B cell (primary cell): ENCODE results near the gene RGS1. TPM values are rescaled to one million over a fixed set of nuclear protein-coding genes. Genes with fewer than 3 reads are reported as not detected.

ENCODE experiments used
- ATAC-seq: fragments of 200-7000 bp; cut with Tn5 transposase; one replicate; pipeline ENCODE4 v1.10.0; 2021; ENCODE audit warnings: low read depth, mild to moderate bottlenecking, moderate number of reproducible peaks, moderate library complexity
- CTCF ChIA-PET: fragments of 350-600 bp; sonication (Branson Sonifier 250); formaldehyde crosslinking; loops from one replicate; lab custom pipeline; 2021; ENCODE audit warnings: antibody characterized with exemption, inconsistent platforms; lab: Charles Lee
- POLR2A ChIA-PET: fragments of 350-600 bp; sonication (Branson Sonifier 250); formaldehyde crosslinking; loops from one replicate; lab custom pipeline; 2021; ENCODE audit warnings: antibody characterized with exemption; lab: Charles Lee
- DNase-seq: peaks from one replicate; pipeline ENCODE4 v3.0.0; 2013
- H2AFZ ChIP-seq: 2 replicates; pipeline ENCODE4 v1.6.1; 2012; ENCODE audit warnings: mild to moderate bottlenecking, low read depth, low read length; ENCODE audit not compliant: insufficient read depth, poor library complexity, severe bottlenecking
- H3K27ac ChIP-seq, 2 donors: 1 replicate in 1 of 2; 2 replicates in 1 of 2; pipeline ENCODE4 v1.5.1; 2012 to 2013; ENCODE audit warnings: low read length in 2 of 2, mild to moderate bottlenecking in 2 of 2, moderate library complexity in 1 of 2
- H3K27me3 ChIP-seq, 4 experiments: fragments of 200-600 bp in 1 of 4; sonication (generic) in 1 of 4; replicated peaks in 1 of 4; 1 replicate in 2 of 4; 2 replicates in 2 of 4; pipeline versions ENCODE4 v1.6.1 to v1.7.0; 2013 to 2016; ENCODE audit warnings: low read length in 3 of 4, mild to moderate bottlenecking in 2 of 4, mixed read lengths in 1 of 4, moderate library complexity in 1 of 4; ENCODE audit not compliant: insufficient read depth in 4 of 4, control insufficient read depth in 3 of 4; ENCODE audit errors: control extremely low read depth in 1 of 4
- H3K36me3 ChIP-seq, 2 experiments: replicated peaks in 1 of 2; 1 replicate in 1 of 2; 2 replicates in 1 of 2; pipeline versions ENCODE4 v1.6.1 to v1.7.1; 2013; ENCODE audit warnings: low read length in 1 of 2; ENCODE audit not compliant: insufficient read depth in 2 of 2, control insufficient read depth in 1 of 2; ENCODE audit errors: control extremely low read depth in 1 of 2, extremely low read depth in 1 of 2
- H3K4me1 ChIP-seq, 2 donors: fragments of 200-600 bp in 1 of 2; sonication (generic) in 1 of 2; 1 replicate in 1 of 2; 2 replicates in 1 of 2; pipeline versions ENCODE4 v1.5.1 to v1.6.1; 2013 to 2017; ENCODE audit warnings: low read length in 2 of 2; ENCODE audit not compliant: control insufficient read depth in 2 of 2, insufficient read depth in 2 of 2
- H3K4me2 ChIP-seq: replicated peaks from 2 replicates; pipeline ENCODE3; 2012; ENCODE audit warnings: mild to moderate bottlenecking, low read depth, low read length; ENCODE audit not compliant: poor library complexity, severe bottlenecking
- H3K4me3 ChIP-seq, 5 experiments: fragments of 200-600 bp in 1 of 5; sonication (generic) in 1 of 5; 1 replicate in 3 of 5; 2 replicates in 2 of 5; pipeline versions ENCODE4 v1.5.1 to v1.7.0; 2011 to 2016; ENCODE audit warnings: low read length in 4 of 5, mild to moderate bottlenecking in 4 of 5, low read depth in 2 of 5, control low read depth in 1 of 5, moderate library complexity in 1 of 5; ENCODE audit not compliant: insufficient read depth in 1 of 5; ENCODE audit errors: control extremely low read depth in 1 of 5, extremely low read depth in 1 of 5
- H3K79me2 ChIP-seq: fragments of 200-600 bp; sonication (generic); one replicate; pipeline ENCODE4 v1.6.0; 2016; ENCODE audit warnings: low read length; ENCODE audit not compliant: control insufficient read depth, insufficient read depth
- H3K9ac ChIP-seq: fragments of 200-600 bp; sonication (generic); 2 replicates; pipeline ENCODE4 v1.6.1; 2017; ENCODE audit warnings: mild to moderate bottlenecking, low read length, moderate library complexity
- H3K9me3 ChIP-seq, 3 donors: one replicate each; pipeline versions ENCODE4 v1.6.1 to v1.7.1; 2013; ENCODE audit warnings: low read length in 2 of 3; ENCODE audit not compliant: control insufficient read depth in 2 of 3, insufficient read depth in 1 of 3; ENCODE audit errors: control extremely low read depth in 1 of 3
- H4K20me1 ChIP-seq: 2 replicates; pipeline ENCODE4 v1.6.0; 2012; ENCODE audit warnings: mild to moderate bottlenecking, low read length; ENCODE audit not compliant: insufficient read depth, control insufficient read depth, poor library complexity, severe bottlenecking
- H3K27ac Mint-ChIP-seq: one replicate; pipeline ENCODE4 v1.8.0; 2021; ENCODE audit warnings: mixed read lengths
- H3K27me3 Mint-ChIP-seq: one replicate; pipeline ENCODE4 v1.8.0; 2021; ENCODE audit warnings: mixed read lengths
- H3K4me1 Mint-ChIP-seq: one replicate; pipeline ENCODE4 v1.8.0; 2021; ENCODE audit warnings: mixed read lengths
- H3K4me3 Mint-ChIP-seq: one replicate; pipeline ENCODE4 v1.8.0; 2021; ENCODE audit warnings: mixed read lengths
- H3K9me3 Mint-ChIP-seq: one replicate; pipeline ENCODE4 v1.8.0; 2022; ENCODE audit warnings: mixed read lengths; ENCODE audit not compliant: insufficient read depth
- EZH2 ChIP-seq: IDR thresholded peaks from 2 replicates; pipeline ENCODE4 v1.6.1; 2012; ENCODE audit warnings: borderline replicate concordance, low read depth, mild to moderate bottlenecking, moderate library complexity, low read length; ENCODE audit not compliant: insufficient read depth, poor library complexity, severe bottlenecking
- WGBS: methylation state at CpG from one replicate; pipeline ENCODE4 v1.1.5; 2013; ENCODE audit warnings: missing lambda C conversion rate; ENCODE audit not compliant: insufficient coverage; 5-methylcytosine and 5-hydroxymethylcytosine counted together
- intact Hi-C: fragments of 100-400 bp; cut with micrococcal nuclease; formaldehyde crosslinking; loops from one replicate; pipeline ENCODE4 v1.10.0; 2022
- polyA plus RNA-seq: library from polyadenylated mRNA; depleted of rRNA; stranded (reverse); fragments of >200 nt; gene quantifications from 2 replicates; pipeline ENCODE4 v1.2.3, GENCODE V29; 2012
- total RNA-seq, 2 donors: library from RNA; stranded (reverse); fragments of 120-200 nt in 1 of 2; gene quantifications; 1 replicate in 1 of 2; 2 replicates in 1 of 2; pipeline versions ENCODE4 v1.2.3 to v1.2.4, GENCODE V29; 2013 to 2022
- TF ChIP-seq, protein P1 (sequence below): fragments of 200-600 bp; IDR thresholded peaks from one replicate; pipeline ENCODE4 v1.8.0; 2022; ENCODE audit warnings: antibody characterized with exemption, mild to moderate bottlenecking

The RGS1 gene
- total and polyA plus RNA-seq, 2 donors (not counting 1 experiment from before 2014, with no cell fraction given), result 154 to 180 TPM

DNA sequence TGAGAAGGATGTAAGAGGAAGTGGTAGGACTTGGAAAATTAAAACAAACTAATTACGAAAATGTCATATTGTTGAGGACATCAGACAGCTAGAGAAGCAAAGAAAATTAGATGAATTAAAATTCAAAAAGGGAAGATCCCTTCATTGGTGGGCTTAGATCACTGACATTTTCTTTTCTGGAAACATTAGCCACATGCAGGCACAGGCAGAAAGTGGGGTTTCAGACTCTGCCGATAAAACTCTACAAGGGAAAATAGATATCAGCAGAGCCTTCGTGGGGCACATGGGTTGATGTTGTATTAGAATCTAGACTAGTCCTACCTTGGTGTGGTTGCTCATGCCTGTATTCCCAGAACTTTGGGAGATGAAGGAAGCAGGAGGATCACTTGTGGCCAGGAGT is 12.4 kb upstream of the RGS1 start:
- no peak overlapping the region for H3K4me2 ChIP-seq
- DNase-seq (no peak), ATAC-seq (no peak)
- intact Hi-C loops, result no loop called here
- no peak overlapping the region for H3K9ac ChIP-seq
- no peak for TF ChIP-seq EZH2
- no peak overlapping the region for H3K4me3 ChIP-seq
- no peaks in the 10 kb centered on the region for H4K20me1 ChIP-seq
- H3K79me2 ChIP-seq, result no peaks in the 10 kb centered on the region
- Mint-ChIP-seq H3K9me3 (no peaks in the 10 kb centered on the region), H3K4me1 (peaks cover 8% of the 10 kb centered on the region), H3K4me3 (no peak overlapping the region), H3K27ac (no peak overlapping the region), H3K27me3 (peaks cover 2% of the 10 kb centered on the region)
- no peak overlapping the region for H2AFZ ChIP-seq
- no peaks in the 10 kb centered on the region for H3K4me1 ChIP-seq
- ChIA-PET POLR2A (no interaction called here), CTCF (interaction anchor here (0.7 to 1.5 kb wide), 3 partner anchors 11 to 31 kb away, joined by 3 to 5 read pairs (median 3); no protein-coding TSS in a partner anchor)
- no peaks in the 10 kb centered on the region for H3K36me3 ChIP-seq
- H3K27ac ChIP-seq, result no peak overlapping the region
- 86% methylated on average over 2 of the region's 3 CpGs for WGBS
- peaks cover 0 to 2% (median 0%) of the 10 kb centered on the region in 4 experiments for H3K27me3 ChIP-seq
- H3K9me3 ChIP-seq, result no peaks in the 10 kb centered on the region

DNA sequence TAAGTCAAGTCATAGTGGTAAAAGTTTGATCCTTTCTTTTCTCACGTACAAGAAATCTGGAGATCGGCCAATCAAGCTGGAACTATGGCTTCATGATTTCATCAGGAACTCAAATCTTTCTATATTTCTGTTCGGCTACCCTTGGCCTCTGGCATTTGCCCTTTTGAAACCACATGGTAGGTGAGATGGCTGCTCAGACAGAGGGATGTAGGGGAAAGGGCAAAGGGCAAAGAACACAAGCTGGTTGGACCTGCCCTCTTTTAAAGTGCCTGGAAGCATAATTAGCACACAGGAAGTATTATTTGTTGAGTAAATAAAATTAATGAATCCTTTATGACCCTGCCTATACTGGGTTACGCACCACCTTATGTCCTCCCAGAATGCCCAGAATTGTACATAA is 11.5 kb upstream of the RGS1 start:
- POLR2A ChIA-PET, result no interaction called here
- no peak overlapping the region for H2AFZ ChIP-seq

More for the DNA sequence above, 11.5 kb upstream of the RGS1 start:
- peaks cover 0 to 2% (median 0%) of the 10 kb centered on the region in 4 experiments for H3K27me3 ChIP-seq
- Mint-ChIP-seq H3K27me3 (peaks cover 2% of the 10 kb centered on the region), H3K4me3 (no peak overlapping the region), H3K4me1 (peaks cover 8% of the 10 kb centered on the region), H3K27ac (no peak overlapping the region), H3K9me3 (no peaks in the 10 kb centered on the region)
- intact Hi-C loops, result no loop called here
- ATAC-seq (no peak), DNase-seq (no peak)
- H3K27ac ChIP-seq, result no peak overlapping the region
- H4K20me1 ChIP-seq, result no peaks in the 10 kb centered on the region
- no peaks in the 10 kb centered on the region for H3K79me2 ChIP-seq
- H3K4me2 ChIP-seq, result no peak overlapping the region
- 100% methylated on average over 1 of the region's 4 CpGs for WGBS
- no peaks in the 10 kb centered on the region for H3K4me1 ChIP-seq
- CTCF ChIA-PET, result interaction anchor here (0.7 to 1.5 kb wide), 2 partner anchors 10 to 30 kb away, joined by 3 to 5 read pairs; no protein-coding TSS in a partner anchor
- H3K4me3 ChIP-seq, result no peak overlapping the region
- no peak overlapping the region for H3K9ac ChIP-seq
- H3K9me3 ChIP-seq, result no peaks in the 10 kb centered on the region
- no peak for TF ChIP-seq EZH2
- TF ChIP-seq, protein P1, sequence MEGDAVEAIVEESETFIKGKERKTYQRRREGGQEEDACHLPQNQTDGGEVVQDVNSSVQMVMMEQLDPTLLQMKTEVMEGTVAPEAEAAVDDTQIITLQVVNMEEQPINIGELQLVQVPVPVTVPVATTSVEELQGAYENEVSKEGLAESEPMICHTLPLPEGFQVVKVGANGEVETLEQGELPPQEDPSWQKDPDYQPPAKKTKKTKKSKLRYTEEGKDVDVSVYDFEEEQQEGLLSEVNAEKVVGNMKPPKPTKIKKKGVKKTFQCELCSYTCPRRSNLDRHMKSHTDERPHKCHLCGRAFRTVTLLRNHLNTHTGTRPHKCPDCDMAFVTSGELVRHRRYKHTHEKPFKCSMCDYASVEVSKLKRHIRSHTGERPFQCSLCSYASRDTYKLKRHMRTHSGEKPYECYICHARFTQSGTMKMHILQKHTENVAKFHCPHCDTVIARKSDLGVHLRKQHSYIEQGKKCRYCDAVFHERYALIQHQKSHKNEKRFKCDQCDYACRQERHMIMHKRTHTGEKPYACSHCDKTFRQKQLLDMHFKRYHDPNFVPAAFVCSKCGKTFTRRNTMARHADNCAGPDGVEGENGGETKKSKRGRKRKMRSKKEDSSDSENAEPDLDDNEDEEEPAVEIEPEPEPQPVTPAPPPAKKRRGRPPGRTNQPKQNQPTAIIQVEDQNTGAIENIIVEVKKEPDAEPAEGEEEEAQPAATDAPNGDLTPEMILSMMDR, result no peak
- no peaks in the 10 kb centered on the region for H3K36me3 ChIP-seq
